ENCODE results near the gene LMO1. TPM values are rescaled to one million over a fixed set of nuclear protein-coding genes. Genes with fewer than 3 reads are reported as not detected.
A peak's percentile ranks its signal among the peaks of the same experiment; 100 is the strongest.

Gene LMO1
- total RNA-seq, 1 experiment from 2014 or later: 1.7 TPM

- no peak for DNase-seq (ENCODE audit: low spot score)
Measured at GRCh38 chr11:8263109-8263768, 439 bp downstream of the LMO1 start.

GRCh38 chr11:8262552-8263108 lies 1.0 kb downstream of the LMO1 start:
- no peak for DNase-seq (ENCODE audit: low spot score)

- DNase-seq (ENCODE audit: low spot score): no peak
Measured at GRCh38 chr11:8261921-8262551, 1.6 kb downstream of the LMO1 start.

- DNase-seq (ENCODE audit: low spot score): no peak
Measured at GRCh38 chr11:8261291-8261690, 2.4 kb downstream of the LMO1 start.

- DNase-seq (ENCODE audit: low spot score): no peak
Measured at GRCh38 chr11:8260202-8260966, 3.3 kb downstream of the LMO1 start.

GRCh38 chr11:8259306-8259959 lies 4.2 kb downstream of the LMO1 start:
- no peak for DNase-seq (ENCODE audit: low spot score)

- peak; percentile 47 for DNase-seq (ENCODE audit: low spot score)
Measured at GRCh38 chr11:8258784-8259183, 4.9 kb downstream of the LMO1 start.

- peak; percentile 40 for DNase-seq (ENCODE audit: low spot score)
Measured at GRCh38 chr11:8258289-8258688, 5.4 kb downstream of the LMO1 start.

- no peak for DNase-seq (ENCODE audit: low spot score)
Measured at GRCh38 chr11:8257003-8257664, 6.5 kb downstream of the LMO1 start.

- DNase-seq (ENCODE audit: low spot score): no peak
Measured at GRCh38 chr11:8256271-8257002, 7.2 kb downstream of the LMO1 start.

GRCh38 chr11:8253566-8253965 lies 10.1 kb downstream of the LMO1 start:
- no peak for DNase-seq (ENCODE audit: low spot score)

- DNase-seq (ENCODE audit: low spot score): no peak
Measured at GRCh38 chr11:8252946-8253345, 10.7 kb downstream of the LMO1 start.

GRCh38 chr11:8252388-8252787 lies 11.3 kb downstream of the LMO1 start:
- no peak for DNase-seq (ENCODE audit: low spot score)

GRCh38 chr11:8251616-8252295 lies 11.9 kb downstream of the LMO1 start:
- DNase-seq (ENCODE audit: low spot score): no peak

GRCh38 chr11:8250981-8251615 lies 12.6 kb downstream of the LMO1 start:
- DNase-seq (ENCODE audit: low spot score): no peak

- DNase-seq (ENCODE audit: low spot score): no peak
Measured at GRCh38 chr11:8250434-8250833, 13.2 kb downstream of the LMO1 start.

- no peak for DNase-seq (ENCODE audit: low spot score)
Measured at GRCh38 chr11:8249482-8249881, 14.2 kb downstream of the LMO1 start.

- DNase-seq (ENCODE audit: low spot score): no peak
Measured at GRCh38 chr11:8248786-8249185, 14.9 kb downstream of the LMO1 start.

GRCh38 chr11:8247312-8247711 lies 16.4 kb downstream of the LMO1 start:
- DNase-seq (ENCODE audit: low spot score): peak; percentile 27

GRCh38 chr11:8243458-8243857 lies 20.2 kb downstream of the LMO1 start:
- DNase-seq (ENCODE audit: low spot score): no peak
